Measurements from ENCODE around the gene KCNAB1. TPM values are rescaled to one million over a fixed set of nuclear protein-coding genes. Genes with fewer than 3 reads are reported as not detected.

The KCNAB1 gene
- total RNA-seq, 1 donor from 2014 or later, result 6.3 TPM

- DNase-seq, result no peak
Observed at GRCh38 chr3:156413293-156413892, 293.0 kb downstream of the KCNAB1 start.

GRCh38 chr3:156416846-156417558, 296.6 kb downstream of the KCNAB1 start:
- DNase-seq, result peak; percentile 55

GRCh38 chr3:156417559-156418132, 297.3 kb downstream of the KCNAB1 start:
- DNase-seq, result no peak

- DNase-seq, result no peak
Observed at GRCh38 chr3:156418428-156418827, 298.1 kb downstream of the KCNAB1 start.

GRCh38 chr3:156421534-156421933, 301.2 kb downstream of the KCNAB1 start:
- DNase-seq, result no peak

- no peak for DNase-seq
Observed at GRCh38 chr3:156424758-156425157, 304.4 kb downstream of the KCNAB1 start.

- DNase-seq, result no peak
Observed at GRCh38 chr3:156425651-156426050, 305.3 kb downstream of the KCNAB1 start.

GRCh38 chr3:156429125-156429524, 308.7 kb downstream of the KCNAB1 start:
- no peak for DNase-seq

GRCh38 chr3:156431334-156432124, 311.2 kb downstream of the KCNAB1 start:
- no peak for DNase-seq

- no peak for DNase-seq
Observed at GRCh38 chr3:156432563-156432962, 312.2 kb downstream of the KCNAB1 start.

- DNase-seq, result no peak
Observed at GRCh38 chr3:156433138-156433537, 312.8 kb downstream of the KCNAB1 start.

GRCh38 chr3:156433910-156434309, 313.5 kb downstream of the KCNAB1 start:
- DNase-seq, result no peak

- no peak for DNase-seq
Observed at GRCh38 chr3:156434921-156435320, 314.5 kb downstream of the KCNAB1 start.

GRCh38 chr3:156443079-156443478, 322.7 kb downstream of the KCNAB1 start:
- no peak for DNase-seq

GRCh38 chr3:156445117-156446090, 325.0 kb downstream of the KCNAB1 start:
- DNase-seq, result no peak

GRCh38 chr3:156448300-156448699, 327.9 kb downstream of the KCNAB1 start:
- DNase-seq, result no peak

GRCh38 chr3:156449710-156450574, 329.6 kb downstream of the KCNAB1 start:
- no peak for DNase-seq

- no peak for DNase-seq
Observed at GRCh38 chr3:156455839-156456238, 335.5 kb downstream of the KCNAB1 start.

- DNase-seq, result no peak
Observed at GRCh38 chr3:156456771-156457224, 336.4 kb downstream of the KCNAB1 start.

- DNase-seq, result no peak
Observed at GRCh38 chr3:156459434-156459833, 339.1 kb downstream of the KCNAB1 start.

- DNase-seq, result no peak
Observed at GRCh38 chr3:156460206-156460611, 339.8 kb downstream of the KCNAB1 start.
